ENCODE results near the gene PPY.
"Not testable (repeated sequence)": the region's sequence is repeated elsewhere in the genome, so short reads cannot be mapped to it uniquely, and the experiment has no call there.

PPY gene

DNA sequence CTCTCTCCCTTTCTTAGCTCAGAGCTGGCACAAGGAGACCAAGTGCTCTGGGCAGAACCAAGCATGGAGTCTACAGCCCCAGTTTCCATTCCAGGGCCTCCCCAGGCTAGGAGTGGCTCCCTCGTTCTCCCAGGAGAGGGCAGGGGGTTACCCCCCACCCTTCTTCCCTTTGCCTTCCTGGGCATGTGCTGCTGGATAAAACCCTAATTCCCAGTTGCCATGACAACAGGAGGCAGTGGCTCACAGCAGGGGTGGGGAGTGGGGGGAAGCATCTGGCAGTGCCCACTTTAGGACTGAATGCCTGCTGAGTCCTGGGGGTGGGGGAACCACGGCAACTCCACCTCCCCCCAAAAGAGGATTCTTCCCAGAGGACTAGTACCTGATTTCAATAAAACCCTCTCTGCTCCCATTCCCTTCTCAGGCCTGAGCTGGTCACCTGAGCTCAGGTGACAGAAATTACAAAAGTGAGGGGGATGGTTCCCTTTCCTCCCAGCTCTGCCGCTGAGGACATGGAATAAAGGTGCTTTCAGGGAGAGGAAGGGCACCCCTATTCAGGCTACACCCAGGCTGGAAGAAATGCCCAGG lies 36.8 kb downstream of the PPY start:
- no peak for DNase-seq (ENCODE audit: low spot score)

DNA sequence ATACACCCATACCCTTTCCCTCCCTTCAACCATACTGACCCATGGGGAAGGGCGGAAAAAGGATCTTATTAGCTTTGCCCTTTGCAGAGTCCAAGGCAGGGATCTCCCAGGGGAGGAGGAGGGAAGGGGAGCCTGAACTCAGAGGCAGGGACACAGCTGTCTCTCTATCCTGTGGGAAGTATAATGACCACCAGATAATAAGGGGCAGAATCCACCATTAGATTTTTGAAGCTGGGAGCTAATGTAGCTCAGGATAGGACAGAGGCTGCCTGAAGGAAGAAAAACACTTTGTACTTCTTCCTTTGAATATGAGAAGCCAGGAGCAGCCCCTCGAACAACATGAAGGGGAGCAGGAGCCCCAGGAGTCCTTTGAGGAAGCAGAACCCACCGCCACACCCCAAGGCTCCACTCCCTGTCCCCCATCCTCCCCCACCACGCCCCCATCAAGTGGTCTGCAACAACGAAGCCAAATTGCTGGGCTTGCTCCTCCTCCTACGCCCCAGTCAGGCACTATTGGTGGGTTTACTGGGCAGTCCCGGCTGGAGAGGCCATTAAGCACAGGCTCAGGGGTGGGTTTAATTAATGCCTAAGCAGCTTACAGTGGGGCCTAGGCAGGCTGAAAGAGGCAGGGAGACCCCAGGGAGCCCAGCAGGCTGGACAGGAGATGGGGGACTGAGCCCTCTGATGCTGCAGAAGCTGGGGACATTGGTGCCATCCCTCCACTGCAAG lies 40.3 kb downstream of the PPY start:
- DNase-seq (ENCODE audit: low spot score), result no peak

DNA sequence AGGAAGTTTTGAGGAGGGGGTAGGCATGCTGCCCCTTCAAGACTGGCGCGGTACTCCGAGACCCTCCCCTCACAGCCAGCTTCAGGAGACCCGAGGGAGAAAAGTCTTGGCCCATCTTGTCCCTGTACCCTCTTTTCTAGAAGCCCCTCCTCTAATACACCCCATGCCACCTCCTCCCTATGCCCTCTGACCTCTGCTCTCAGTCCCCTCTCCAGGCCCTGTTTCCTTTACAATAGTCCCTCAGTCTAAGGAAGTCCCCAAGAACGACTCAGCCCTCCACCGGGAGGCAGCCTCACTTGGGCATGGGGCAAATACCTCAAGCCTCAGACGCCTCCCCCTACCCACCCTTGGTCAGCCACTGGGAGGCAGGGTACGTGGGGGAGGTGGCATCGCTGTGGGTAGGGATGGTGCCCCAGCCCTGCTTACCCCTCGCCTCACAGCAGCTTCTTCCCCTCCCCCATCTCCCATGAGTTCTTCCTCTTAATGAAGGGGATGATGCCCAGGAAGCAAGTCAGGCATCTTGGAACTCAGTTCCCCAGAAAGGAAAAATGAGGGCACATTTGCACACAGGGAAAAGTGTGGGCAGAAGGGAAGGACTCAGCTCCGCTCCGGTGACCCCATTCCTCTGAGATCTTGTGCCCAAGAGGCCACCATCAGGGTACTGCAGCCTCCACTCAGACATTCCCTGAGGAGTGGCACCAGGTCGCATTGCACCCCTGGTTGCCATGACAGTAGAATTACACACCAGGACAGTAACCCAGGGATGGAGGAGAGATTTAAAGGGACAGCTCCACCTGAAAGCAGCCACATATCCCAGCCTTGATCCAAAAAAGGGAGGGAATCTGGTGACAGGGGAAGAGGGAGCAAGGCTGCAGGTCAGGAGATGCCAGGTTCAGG lies 41.2 kb downstream of the PPY start:
- no peak for DNase-seq (ENCODE audit: low spot score)

DNA sequence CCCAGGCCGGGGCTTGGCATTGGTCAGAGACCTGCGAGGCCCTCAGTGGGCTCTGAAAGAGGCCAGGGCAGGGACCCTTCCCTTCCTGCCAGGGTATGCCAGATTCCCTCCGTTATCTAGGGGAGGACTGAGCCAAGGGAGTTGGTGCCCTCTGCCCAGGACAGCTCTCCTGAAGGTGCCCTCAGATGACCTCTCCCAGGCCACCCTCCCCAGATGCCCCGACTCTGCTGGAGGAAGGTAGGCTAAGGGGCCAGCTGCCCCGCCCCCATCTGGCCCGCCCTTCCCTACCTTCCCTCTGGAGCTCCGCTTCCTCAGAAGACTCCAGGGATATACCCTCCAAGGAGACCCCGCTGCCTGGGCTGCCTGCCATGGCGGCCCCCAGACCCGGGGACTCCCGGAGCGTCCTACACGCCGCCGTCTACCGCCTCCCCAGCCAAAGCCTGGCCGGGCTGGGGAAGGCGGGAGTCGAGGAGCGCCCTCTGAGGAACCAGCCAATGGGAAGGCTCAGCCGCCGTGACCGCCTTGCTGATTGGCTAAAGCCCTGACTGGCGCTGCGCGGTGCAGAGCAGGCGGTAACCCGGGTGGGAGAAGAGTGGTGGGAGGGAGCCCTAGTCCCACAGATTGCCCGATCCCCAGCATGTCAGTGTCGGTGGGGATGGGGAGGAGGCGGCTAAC lies 42.0 kb downstream of the PPY start:
- peak; percentile 77 for DNase-seq (ENCODE audit: low spot score)

DNA sequence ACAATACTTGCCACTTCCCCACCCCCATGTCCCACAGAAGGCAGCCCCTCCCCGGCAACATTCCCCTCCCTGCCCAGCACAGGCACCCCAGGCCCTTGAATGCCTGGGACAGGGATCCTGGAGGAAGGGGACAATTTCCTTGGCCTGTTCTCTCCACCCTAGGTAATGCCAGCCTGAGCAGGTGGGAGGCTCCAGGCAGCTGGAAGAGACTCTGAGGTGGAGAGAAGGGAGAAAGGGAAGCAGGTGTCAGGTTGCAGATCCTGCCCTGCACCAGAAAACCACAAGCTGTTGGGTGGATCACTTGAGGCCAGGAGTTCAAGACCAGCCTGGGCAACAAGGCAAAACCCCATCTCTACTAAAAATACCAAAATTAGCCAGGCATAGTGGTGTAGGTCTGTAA lies 43.8 kb downstream of the PPY start:
- DNase-seq (ENCODE audit: low spot score), result no peak

DNA sequence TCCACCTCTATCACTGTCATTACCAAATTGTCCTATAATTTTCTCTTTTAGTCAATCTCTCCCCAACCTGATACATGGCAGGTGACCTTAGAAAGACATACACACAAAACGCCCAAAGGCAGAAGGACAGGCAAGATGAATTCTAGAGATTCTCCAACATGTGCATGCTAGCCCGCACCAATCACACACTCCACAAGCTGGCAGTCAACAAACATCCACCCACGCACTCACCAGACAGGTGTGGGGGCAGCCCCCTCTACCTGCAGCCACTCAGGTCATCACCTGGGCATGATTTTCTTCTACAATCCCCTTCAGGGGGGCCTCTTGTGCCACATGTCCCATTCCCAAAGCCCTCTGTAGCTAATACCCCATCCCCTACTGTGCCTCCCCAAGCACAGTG lies 44.4 kb downstream of the PPY start:
- no peak for DNase-seq (ENCODE audit: low spot score)

DNA sequence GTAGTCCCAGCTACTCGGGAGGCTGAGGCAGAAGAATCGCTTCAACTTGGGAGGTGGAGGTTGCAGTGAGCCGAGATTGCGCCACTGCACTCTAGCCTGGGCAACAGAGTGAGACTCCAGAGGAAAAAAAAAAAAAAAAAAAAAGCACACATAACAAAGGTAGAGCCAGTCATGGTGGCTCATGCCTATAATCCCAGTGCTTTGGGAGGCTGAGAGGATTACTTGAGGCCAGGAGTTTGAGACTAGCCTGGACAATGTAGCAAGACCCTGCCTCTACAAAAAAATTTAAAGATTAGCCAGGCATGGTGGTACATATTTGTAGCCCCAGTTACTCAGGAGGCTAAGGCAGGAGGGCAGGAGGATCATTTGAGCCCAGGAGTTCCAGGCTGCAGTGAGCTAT lies 47.8 kb downstream of the PPY start:
- DNase-seq (ENCODE audit: low spot score), result not testable (repeated sequence)

DNA sequence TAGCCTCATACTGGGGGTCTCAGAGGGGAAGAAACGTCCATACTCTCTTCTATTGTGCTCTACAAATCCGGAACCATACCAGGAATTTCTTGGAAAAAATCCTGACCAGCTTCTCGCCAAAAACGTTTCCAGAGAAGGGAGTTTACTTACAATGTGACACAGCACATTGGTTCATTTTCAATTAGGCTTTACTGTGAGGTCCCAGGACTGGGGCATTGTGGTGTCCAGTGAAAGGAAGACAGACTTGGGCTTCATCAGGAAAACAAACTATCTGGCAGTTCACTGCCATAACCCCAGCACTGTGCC lies 49.7 kb downstream of the PPY start:
- no peak for DNase-seq (ENCODE audit: low spot score)

DNA sequence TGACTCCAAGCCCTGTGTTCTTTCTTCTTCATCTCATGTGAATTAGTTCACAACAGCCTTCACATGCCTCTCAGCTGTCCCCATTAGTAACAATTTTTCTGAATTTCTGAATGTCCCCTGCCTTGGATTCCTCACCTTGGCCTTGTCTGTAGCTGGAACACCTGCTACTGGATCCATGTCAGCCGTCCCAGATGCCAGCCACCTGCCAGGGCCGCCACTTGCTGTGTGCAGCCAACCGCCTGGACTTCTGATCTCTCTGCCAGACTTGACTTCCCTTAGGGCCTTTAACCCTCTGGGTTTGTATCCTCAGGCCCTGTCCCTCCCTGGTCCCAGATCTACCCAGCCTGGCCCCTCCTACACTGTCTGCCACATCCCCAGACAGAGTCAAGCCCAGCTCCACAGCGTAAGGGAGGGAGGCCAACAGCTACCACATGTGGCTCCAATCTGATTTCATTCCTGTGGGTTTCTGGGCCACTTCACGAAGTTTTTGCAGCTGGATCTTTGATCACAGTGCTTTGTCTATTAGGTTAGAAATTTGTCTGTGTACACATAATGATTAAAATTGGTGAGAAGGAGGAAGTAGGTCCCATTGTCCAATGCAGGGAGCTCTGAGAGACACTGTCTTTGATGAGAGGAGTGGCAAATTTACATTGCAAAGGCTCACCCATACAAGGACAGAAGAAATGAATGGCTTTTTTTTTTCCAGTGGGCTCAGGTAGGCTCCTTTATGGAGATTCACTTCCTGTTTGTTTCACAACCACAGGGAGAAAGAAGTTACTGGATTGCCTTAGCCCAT lies 50.2 kb downstream of the PPY start:
- no peak for DNase-seq (ENCODE audit: low spot score)
